Activated CD4-positive, alpha-beta T cell treated with anti-CD3 and anti-CD28 coated beads for 48 hours (primary cell): ENCODE measurements around the gene BLTP3A.
A peak's percentile ranks its signal among the peaks of the same experiment; 100 is the strongest.
"Not testable (repeated sequence)": the region's sequence is repeated elsewhere in the genome, so short reads cannot be mapped to it uniquely, and the experiment has no call there.

Source experiments
- DNase-seq: peaks from one replicate; pipeline ENCODE4 v3.0.0-alpha.2; 2020

Gene BLTP3A

GRCh38 chr6:34791701-34792604 is at the start of gene BLTP3A:
TSS of gene BLTP3A (plus strand) at chr6:34792083. CDS start at chr6:34792251, 168 bp downstream.
- peak; percentile 80 for DNase-seq

- DNase-seq, result no peak
Observed at GRCh38 chr6:34742094-34742493, 49.8 kb upstream of the BLTP3A start.

- DNase-seq, result no peak
Observed at GRCh38 chr6:34743625-34744293, 48.1 kb upstream of the BLTP3A start.

GRCh38 chr6:34744294-34744647 is 47.6 kb upstream of the BLTP3A start:
- DNase-seq, result not testable (repeated sequence)

GRCh38 chr6:34745277-34746103 is 46.4 kb upstream of the BLTP3A start:
- peak; percentile 44 for DNase-seq

- DNase-seq, result no peak
Observed at GRCh38 chr6:34746104-34746846, 45.6 kb upstream of the BLTP3A start.

- no peak for DNase-seq
Observed at GRCh38 chr6:34748757-34749156, 43.1 kb upstream of the BLTP3A start.

- DNase-seq, result peak; percentile 64
Observed at GRCh38 chr6:34756513-34756856, 35.4 kb upstream of the BLTP3A start.

- DNase-seq, result no peak
Observed at GRCh38 chr6:34757687-34758274, 34.1 kb upstream of the BLTP3A start.

- no peak for DNase-seq
Observed at GRCh38 chr6:34760108-34760507, 31.8 kb upstream of the BLTP3A start.

- not testable (repeated sequence) for DNase-seq
Observed at GRCh38 chr6:34761681-34762080, 30.2 kb upstream of the BLTP3A start.

GRCh38 chr6:34768148-34768547 is 23.7 kb upstream of the BLTP3A start:
- DNase-seq, result no peak

- DNase-seq, result no peak
Observed at GRCh38 chr6:34771727-34772126, 20.2 kb upstream of the BLTP3A start.

- no peak for DNase-seq
Observed at GRCh38 chr6:34772940-34773339, 18.9 kb upstream of the BLTP3A start.

GRCh38 chr6:34773916-34774315 is 18.0 kb upstream of the BLTP3A start:
- DNase-seq, result no peak

GRCh38 chr6:34774967-34775366 is 16.9 kb upstream of the BLTP3A start:
- DNase-seq, result no peak

- not testable (repeated sequence) for DNase-seq
Observed at GRCh38 chr6:34785375-34785774, 6.5 kb upstream of the BLTP3A start.

GRCh38 chr6:34787152-34787551 is 4.7 kb upstream of the BLTP3A start:
- DNase-seq, result not testable (repeated sequence)

GRCh38 chr6:34788111-34788510 is 3.8 kb upstream of the BLTP3A start:
- DNase-seq, result no peak

- peak; percentile 45 for DNase-seq
Observed at GRCh38 chr6:34791164-34791700, 651 bp upstream of the BLTP3A start.

- DNase-seq, result peak; percentile 32
Observed at GRCh38 chr6:34792605-34793500, 970 bp downstream of the BLTP3A start.
